Stimulated activated CD8-positive, alpha-beta memory T cell treated with anti-CD3 and anti-CD28 coated beads, Interleukin-15, amount 100 ng/mL, for 48 hours (primary cell): ENCODE results near the gene NME3.
A peak's percentile ranks its signal among the peaks of the same experiment; 100 is the strongest.

Source experiments
- DNase-seq, 2 donors: peaks; one replicate each; pipeline ENCODE4 v3.0.0-alpha.2; 2020; ENCODE audit warnings: low read depth in 2 of 2

The NME3 gene

GRCh38 chr16:1793578-1794220 is 22.4 kb upstream of the NME3 start, which contains the start of gene IGFALS:
TSS of gene IGFALS (minus strand) at chr16:1793705. CDS start at chr16:1793652, 53 bp downstream.
- DNase-seq: no peak

- no peak for DNase-seq
These were observed 21.7 kb upstream of the NME3 start for GRCh38 chr16:1792836-1793577.

GRCh38 chr16:1791943-1792812 is 20.8 kb upstream of the NME3 start:
- no peak for DNase-seq

- DNase-seq: no peak
These were observed 20.1 kb upstream of the NME3 start for GRCh38 chr16:1791256-1791942.

GRCh38 chr16:1790611-1791255 is 19.4 kb upstream of the NME3 start:
- no peak for DNase-seq

GRCh38 chr16:1790261-1790610 is 18.9 kb upstream of the NME3 start:
- no peak for DNase-seq

GRCh38 chr16:1789643-1790045 is 18.3 kb upstream of the NME3 start:
- no peak for DNase-seq

GRCh38 chr16:1788708-1789100 is 17.4 kb upstream of the NME3 start:
- DNase-seq: no peak

- no peak for DNase-seq
These were observed 16.9 kb upstream of the NME3 start for GRCh38 chr16:1788095-1788707.

GRCh38 chr16:1787322-1788094 is 16.2 kb upstream of the NME3 start:
- DNase-seq: no peak

GRCh38 chr16:1787056-1787321 is 15.6 kb upstream of the NME3 start:
- DNase-seq: no peak

- no peak for DNase-seq
These were observed 15.1 kb upstream of the NME3 start for GRCh38 chr16:1786242-1787055.

- no peak for DNase-seq
These were observed 14.5 kb upstream of the NME3 start for GRCh38 chr16:1785846-1786170.

GRCh38 chr16:1784977-1785845 is 13.9 kb upstream of the NME3 start:
- no peak for DNase-seq

- DNase-seq: peak; percentile 99 to 100
These were observed 11.3 kb upstream of the NME3 start, which contains the start of the genes NUBP2 and SPSB3 for GRCh38 chr16:1782408-1783264. TSS of gene NUBP2 (plus strand) at chr16:1782960. CDS start at chr16:1783021, 61 bp downstream. TSS of gene SPSB3 (minus strand) at chr16:1782571. CDS start at chr16:1781483, 1,088 bp downstream.

GRCh38 chr16:1781758-1782407 is 10.5 kb upstream of the NME3 start:
- peak in 1 of 2 donors; percentile 9 for DNase-seq

- DNase-seq: no peak
These were observed 9.9 kb upstream of the NME3 start for GRCh38 chr16:1781254-1781653.
